K562 (cell line): ENCODE results near the gene EPHB2. TPM values are rescaled to one million over a fixed set of nuclear protein-coding genes. Genes with fewer than 3 reads are reported as not detected.

Experiments used
- ATAC-seq: fragments of 200-7000 bp; cut with Tn5 transposase; 3 replicates; pipeline ENCODE4 v1.9.1; 2020; ENCODE audit warnings: moderate library complexity
- BruUV-seq: library from RNA; stranded (reverse); fragments of 400-500 nt; replicated peaks from 2 replicates; lab custom pipeline; 2021; lab: Mats Ljungman, UMichigan
- CTCF ChIA-PET: fragments of 300-600 bp; formaldehyde crosslinking; extraction: SDS; loops from one replicate; lab custom pipeline; 2021; ENCODE audit warnings: low intra/inter-chr PET ratio; lab: Yijun Ruan, JAX
- POLR2A ChIA-PET: fragments of 300-600, 350-650 bp; sonication (Branson Sonifier 250); formaldehyde crosslinking; extraction: SDS; loops from one replicate; lab custom pipeline; 2021; ENCODE audit warnings: antibody characterized with exemption, inconsistent platforms; lab: Yijun Ruan, JAX
- DNase-seq, 4 experiments: peaks; one replicate each; pipeline versions ENCODE4 v3.0.0 to v3.0.0-alpha.2; 2011 to 2018; ENCODE audit warnings: low spot score in 3 of 4, mixed read lengths in 3 of 4; ENCODE audit errors: extremely low read depth in 1 of 4
- FAIRE-seq: peaks from 2 replicates; lab custom pipeline; 2011; peaks lifted over from hg19 to GRCh38; lab: Jason Lieb, UNC
- H2AFZ ChIP-seq: 2 replicates; pipeline ENCODE4 v1.6.0; 2011; ENCODE audit warnings: low read depth, low read length, control low read depth, inconsistent platforms
- H3K27ac ChIP-seq: fragments of 200-600 bp; 3 replicates; pipeline ENCODE4 v1.8.0; 2011; ENCODE audit warnings: low read depth, mild to moderate bottlenecking, control low read depth, inconsistent platforms, low read length, moderate library complexity, mixed read lengths; ENCODE audit errors: extremely low read depth
- H3K27me3 ChIP-seq, 2 experiments: fragments of 300-600 bp in 1 of 2; 2 replicates in 1 of 2; 3 replicates in 1 of 2; pipeline versions ENCODE4 v1.6.0 to v1.8.0; 2011; ENCODE audit warnings: inconsistent platforms in 2 of 2, low read length in 2 of 2, mild to moderate bottlenecking in 1 of 2, mixed read lengths in 1 of 2, moderate library complexity in 1 of 2; ENCODE audit not compliant: control insufficient read depth in 2 of 2, insufficient read depth in 2 of 2
- H3K36me3 ChIP-seq: fragments of 300-600 bp; 3 replicates; pipeline ENCODE4 v1.8.0; 2011; ENCODE audit warnings: mild to moderate bottlenecking, low read length, inconsistent platforms; ENCODE audit not compliant: control insufficient read depth, insufficient read depth
- H3K4me1 ChIP-seq, 2 experiments: fragments of 200-600 bp in 1 of 2; replicated peaks in 1 of 2; 2 replicates in 1 of 2; 3 replicates in 1 of 2; pipeline versions ENCODE4 v1.5.1 to v1.8.0; 2011; ENCODE audit warnings: inconsistent platforms in 2 of 2, low read length in 2 of 2, mild to moderate bottlenecking in 1 of 2, mixed read lengths in 1 of 2, moderate library complexity in 1 of 2; ENCODE audit not compliant: control insufficient read depth in 2 of 2, insufficient read depth in 2 of 2
- H3K4me2 ChIP-seq: 2 replicates; pipeline ENCODE4 v1.6.1; 2011; ENCODE audit warnings: low read length, control low read depth, inconsistent platforms, mixed read lengths; ENCODE audit not compliant: insufficient read depth
- H3K4me3 ChIP-seq: fragments of 200-600 bp; sonication (generic), shearing (Covaris generic); 2 replicates; pipeline ENCODE4 v1.5.1; 2016; ENCODE audit warnings: control low read depth, inconsistent platforms
- H3K79me2 ChIP-seq: fragments of 200-600 bp; 3 replicates; pipeline ENCODE4 v1.8.0; 2011; ENCODE audit warnings: low read length, inconsistent platforms; ENCODE audit not compliant: control insufficient read depth, insufficient read depth
- H3K9ac ChIP-seq, 2 experiments: 2 replicates each; pipeline versions ENCODE4 v1.6.0 to v1.6.1; 2011; ENCODE audit warnings: low read depth in 2 of 2, low read length in 2 of 2, control low read depth in 1 of 2, inconsistent platforms in 1 of 2, mild to moderate bottlenecking in 1 of 2, mixed read lengths in 1 of 2; ENCODE audit not compliant: insufficient read depth in 1 of 2
- H3K9me1 ChIP-seq: one replicate; pipeline ENCODE4 v1.6.0; 2011; ENCODE audit warnings: inconsistent platforms, mild to moderate bottlenecking, low read length, moderate library complexity; ENCODE audit not compliant: control insufficient read depth, insufficient read depth
- H3K9me3 ChIP-seq: replicated peaks from 2 replicates; pipeline ENCODE4 v1.5.1; 2011; ENCODE audit warnings: low read depth, low read length, inconsistent platforms; ENCODE audit not compliant: control insufficient read depth, insufficient read depth
- H4K20me1 ChIP-seq: replicated peaks from 2 replicates; pipeline ENCODE4 v1.6.1; 2011; ENCODE audit warnings: low read length, inconsistent platforms, mixed read lengths; ENCODE audit not compliant: control insufficient read depth, insufficient read depth
- FOXK1 ChIP-seq: sonication (generic); formaldehyde crosslinking; IDR thresholded peaks from 2 replicates; pipeline ENCODE4 v1.8.0; 2022; ENCODE audit warnings: missing genetic modification reagents, mild to moderate bottlenecking, borderline replicate concordance
- MCM5 ChIP-seq: fragments of 450-650 bp; IDR thresholded peaks from 2 replicates; pipeline ENCODE4 v1.6.1; 2016; ENCODE audit warnings: low read depth
- WGBS: fragments of 100-300 bp; shearing (Covaris generic); methylation state at CpG from one replicate; pipeline ENCODE4 v1.1.6; 2016; ENCODE audit warnings: low coverage, mixed read lengths; ENCODE audit not compliant: insufficient coverage; ENCODE audit errors: missing lambda C conversion rate; 5-methylcytosine and 5-hydroxymethylcytosine counted together
- in situ Hi-C: fragments of 300-500 bp; cut with MboI; formaldehyde crosslinking; loops from 4 replicates; pipeline ENCODE4 v1.15.0; 2018; ENCODE audit warnings: inconsistent platforms, mixed read lengths
- intact Hi-C: fragments of 100-400 bp; cut with micrococcal nuclease; formaldehyde crosslinking; loops from 2 replicates; pipeline ENCODE4 v1.14.2; 2022
- polyA plus RNA-seq, 8 experiments: library from polyadenylated mRNA; depleted of rRNA in 4 of 8; stranded (reverse) in 5 of 8; unstranded in 3 of 8; fragments of >200 nt; fragmentation: Nextera tagmentation in 2 of 8; fragmentation: Illumina TruSeq in 1 of 8; extraction: Ambion mirVana in 2 of 8; extraction: Trizol in 1 of 8; gene quantifications; 2 replicates each; pipeline versions ENCODE4 v1.2.1 to v1.2.3, GENCODE V29; 2011 to 2014; ENCODE audit warnings: inconsistent platforms in 1 of 8, missing spikeins in 1 of 8
- total RNA-seq, 7 experiments: library from RNA; depleted of rRNA in 6 of 7; stranded (reverse); fragments of >200 nt in 6 of 7; fragmentation: Illumina TruSeq in 2 of 7; extraction: Trizol in 2 of 7; gene quantifications; 2 replicates each; pipeline versions ENCODE4 v1.2.1 to v1.2.3, GENCODE V29; 2011 to 2021; ENCODE audit warnings: low replicate concordance in 1 of 7
- TF ChIP-seq, protein P1 (sequence below): fragments of 250-450 bp; sonication (Bioruptor Pico); IDR thresholded peaks from 2 replicates; pipeline ENCODE4 v1.4.0; 2020
- TF ChIP-seq, protein P2 (sequence below): sonication (generic); formaldehyde crosslinking; IDR thresholded peaks from 2 replicates; pipeline ENCODE4 v1.8.0; 2022; ENCODE audit warnings: mild to moderate bottlenecking, low read depth, missing genetic modification reagents

EPHB2 gene
- total and polyA plus RNA-seq, 9 of the 15 experiments (the other 6 are each of a cell fraction or from before 2014, with no cell fraction given), result not detected

DNA sequence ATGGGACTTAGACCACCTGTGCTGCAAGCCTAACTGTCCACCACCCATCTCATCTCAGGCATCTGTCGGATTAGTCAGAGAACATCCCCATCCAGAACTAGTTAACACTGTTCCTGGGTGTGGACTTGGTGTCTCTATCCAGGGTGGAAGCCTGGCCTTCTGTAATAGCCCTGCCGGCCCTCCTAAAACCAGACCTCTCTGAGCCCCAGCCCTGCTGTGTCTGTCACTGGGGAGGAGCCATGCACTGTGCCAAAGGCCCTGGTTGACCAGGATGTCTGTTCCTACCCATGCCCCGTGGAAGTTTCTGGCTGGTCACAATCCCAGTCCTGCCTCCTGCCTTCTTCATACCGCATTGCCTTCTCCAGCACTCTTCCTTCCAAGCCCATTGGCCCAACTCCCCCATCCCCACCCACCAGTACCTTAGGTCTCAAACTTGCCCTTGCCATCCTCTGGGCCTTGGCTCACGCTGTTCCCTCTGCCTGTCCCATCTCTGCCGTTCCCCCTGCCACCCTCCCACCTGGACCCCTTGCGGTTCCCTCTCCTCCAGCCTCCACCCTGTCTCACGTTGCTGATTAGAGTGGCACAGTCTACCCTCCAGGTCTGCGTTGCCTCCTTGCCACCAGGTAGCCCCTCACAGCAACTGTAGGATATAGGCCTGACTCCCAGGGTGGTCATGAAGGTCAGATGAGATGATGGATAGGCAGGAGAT, 105.6 kb downstream of the EPHB2 start (continued):
- TF ChIP-seq, protein P1, sequence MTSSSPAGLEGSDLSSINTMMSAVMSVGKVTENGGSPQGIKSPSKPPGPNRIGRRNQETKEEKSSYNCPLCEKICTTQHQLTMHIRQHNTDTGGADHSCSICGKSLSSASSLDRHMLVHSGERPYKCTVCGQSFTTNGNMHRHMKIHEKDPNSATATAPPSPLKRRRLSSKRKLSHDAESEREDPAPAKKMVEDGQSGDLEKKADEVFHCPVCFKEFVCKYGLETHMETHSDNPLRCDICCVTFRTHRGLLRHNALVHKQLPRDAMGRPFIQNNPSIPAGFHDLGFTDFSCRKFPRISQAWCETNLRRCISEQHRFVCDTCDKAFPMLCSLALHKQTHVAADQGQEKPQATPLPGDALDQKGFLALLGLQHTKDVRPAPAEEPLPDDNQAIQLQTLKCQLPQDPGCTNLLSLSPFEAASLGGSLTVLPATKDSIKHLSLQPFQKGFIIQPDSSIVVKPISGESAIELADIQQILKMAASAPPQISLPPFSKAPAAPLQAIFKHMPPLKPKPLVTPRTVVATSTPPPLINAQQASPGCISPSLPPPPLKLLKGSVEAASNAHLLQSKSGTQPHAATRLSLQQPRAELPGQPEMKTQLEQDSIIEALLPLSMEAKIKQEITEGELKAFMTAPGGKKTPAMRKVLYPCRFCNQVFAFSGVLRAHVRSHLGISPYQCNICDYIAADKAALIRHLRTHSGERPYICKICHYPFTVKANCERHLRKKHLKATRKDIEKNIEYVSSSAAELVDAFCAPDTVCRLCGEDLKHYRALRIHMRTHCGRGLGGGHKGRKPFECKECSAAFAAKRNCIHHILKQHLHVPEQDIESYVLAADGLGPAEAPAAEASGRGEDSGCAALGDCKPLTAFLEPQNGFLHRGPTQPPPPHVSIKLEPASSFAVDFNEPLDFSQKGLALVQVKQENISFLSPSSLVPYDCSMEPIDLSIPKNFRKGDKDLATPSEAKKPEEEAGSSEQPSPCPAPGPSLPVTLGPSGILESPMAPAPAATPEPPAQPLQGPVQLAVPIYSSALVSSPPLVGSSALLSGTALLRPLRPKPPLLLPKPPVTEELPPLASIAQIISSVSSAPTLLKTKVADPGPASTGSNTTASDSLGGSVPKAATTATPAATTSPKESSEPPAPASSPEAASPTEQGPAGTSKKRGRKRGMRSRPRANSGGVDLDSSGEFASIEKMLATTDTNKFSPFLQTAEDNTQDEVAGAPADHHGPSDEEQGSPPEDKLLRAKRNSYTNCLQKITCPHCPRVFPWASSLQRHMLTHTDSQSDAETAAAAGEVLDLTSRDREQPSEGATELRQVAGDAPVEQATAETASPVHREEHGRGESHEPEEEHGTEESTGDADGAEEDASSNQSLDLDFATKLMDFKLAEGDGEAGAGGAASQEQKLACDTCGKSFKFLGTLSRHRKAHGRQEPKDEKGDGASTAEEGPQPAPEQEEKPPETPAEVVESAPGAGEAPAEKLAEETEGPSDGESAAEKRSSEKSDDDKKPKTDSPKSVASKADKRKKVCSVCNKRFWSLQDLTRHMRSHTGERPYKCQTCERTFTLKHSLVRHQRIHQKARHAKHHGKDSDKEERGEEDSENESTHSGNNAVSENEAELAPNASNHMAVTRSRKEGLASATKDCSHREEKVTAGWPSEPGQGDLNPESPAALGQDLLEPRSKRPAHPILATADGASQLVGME, result no peak
- TF ChIP-seq, all 486 proteins: peak for 0

DNA sequence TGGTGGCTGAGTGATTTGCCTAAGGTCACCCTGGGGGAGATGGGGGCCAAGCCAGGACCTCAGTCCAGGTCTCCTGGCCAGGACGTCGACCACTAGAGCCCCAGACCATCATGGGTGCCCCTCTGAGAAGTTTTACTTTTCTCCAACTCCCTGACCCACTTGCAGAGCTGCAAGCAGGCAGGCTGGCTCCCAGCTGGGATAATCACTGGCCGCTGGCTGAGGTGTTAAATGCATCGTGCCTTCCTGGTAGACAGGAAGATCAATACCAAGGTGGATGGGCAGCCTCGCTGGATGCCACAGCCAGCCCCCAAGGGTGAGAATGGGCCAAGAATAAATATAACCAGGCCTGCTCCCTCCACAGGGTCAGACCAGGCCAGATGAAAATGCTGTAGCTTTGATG, 106.2 kb downstream of the EPHB2 start:
- ChIA-PET POLR2A (interaction anchor here (1.5 kb wide), 2 partner anchors 9 to 21 kb away, joined by 3 read pairs; no protein-coding TSS in a partner anchor), CTCF (interaction anchor here (0.5 kb wide), 1 partner anchor 677 kb away, joined by 6 read pairs; no protein-coding TSS in a partner anchor)
- Histone ChIP-seq H3K36me3 (no peaks in the 10 kb centered on the region), H3K4me1 (peaks cover 0 to 3% of the 10 kb centered on the region in 2 experiments; a peak in 1 of 5 replicates), H3K27me3 (peaks cover 2 to 21% of the 10 kb centered on the region in 2 experiments; a peak in 3 of 5 replicates), H3K4me3 (no peak overlapping the region), H3K9me3 (no peaks in the 10 kb centered on the region), H3K9me1 (no peaks in the 10 kb centered on the region), H2AFZ (no peak overlapping the region), H3K79me2 (no peaks in the 10 kb centered on the region), H4K20me1 (peaks cover 9% of the 10 kb centered on the region), H3K27ac (no peak overlapping the region), H3K4me2 (no peak overlapping the region), H3K9ac (no peak overlapping the region)
- no TSS peak for BruUV-seq
- WGBS, result 1% methylated on average over 5 of the region's 5 CpGs
- intact Hi-C loops (no loop called here), in situ Hi-C loops (no loop called here)
- no peak for ATAC-seq
- no peak for DNase-seq
- no peak for FAIRE-seq
- TF ChIP-seq MCM5 (no peak), FOXK1 (CRISPR knock-in tag) (no peak)
- TF ChIP-seq, protein P2, sequence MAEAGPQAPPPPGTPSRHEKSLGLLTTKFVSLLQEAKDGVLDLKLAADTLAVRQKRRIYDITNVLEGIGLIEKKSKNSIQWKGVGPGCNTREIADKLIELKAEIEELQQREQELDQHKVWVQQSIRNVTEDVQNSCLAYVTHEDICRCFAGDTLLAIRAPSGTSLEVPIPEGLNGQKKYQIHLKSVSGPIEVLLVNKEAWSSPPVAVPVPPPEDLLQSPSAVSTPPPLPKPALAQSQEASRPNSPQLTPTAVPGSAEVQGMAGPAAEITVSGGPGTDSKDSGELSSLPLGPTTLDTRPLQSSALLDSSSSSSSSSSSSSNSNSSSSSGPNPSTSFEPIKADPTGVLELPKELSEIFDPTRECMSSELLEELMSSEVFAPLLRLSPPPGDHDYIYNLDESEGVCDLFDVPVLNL (CRISPR knock-in tag), result no peak
